ENCODE measurements around the gene FCGR3A.
"Not testable (repeated sequence)": the region's sequence is repeated elsewhere in the genome, so short reads cannot be mapped to it uniquely, and the experiment has no call there.

The FCGR3A gene

GRCh38 chr1:161549652-161550051 lies at the start of gene FCGR3A:
FCGR3A (minus strand) TSS chr1:161549818; CDS start chr1:161549736, 82 bp downstream.
- no peak for DNase-seq

- DNase-seq: not testable (repeated sequence)
Observed at GRCh38 chr1:161597077-161597476, 47.5 kb upstream of the FCGR3A start.

- DNase-seq: not testable (repeated sequence)
Observed at GRCh38 chr1:161595583-161595982, 46.0 kb upstream of the FCGR3A start.

GRCh38 chr1:161595173-161595572 lies 45.6 kb upstream of the FCGR3A start:
- not testable (repeated sequence) for DNase-seq

GRCh38 chr1:161594269-161594984 lies 44.8 kb upstream of the FCGR3A start:
- DNase-seq: not testable (repeated sequence)

GRCh38 chr1:161593092-161593755 lies 43.6 kb upstream of the FCGR3A start:
- not testable (repeated sequence) for DNase-seq

- not testable (repeated sequence) for DNase-seq
Observed at GRCh38 chr1:161592586-161592985, 43.0 kb upstream of the FCGR3A start.

- DNase-seq: not testable (repeated sequence)
Observed at GRCh38 chr1:161589920-161590319, 40.3 kb upstream of the FCGR3A start.

GRCh38 chr1:161589365-161589764 lies 39.7 kb upstream of the FCGR3A start:
- DNase-seq: not testable (repeated sequence)

- DNase-seq: not testable (repeated sequence)
Observed at GRCh38 chr1:161588596-161588995, 39.0 kb upstream of the FCGR3A start.

GRCh38 chr1:161582882-161583281 lies 33.3 kb upstream of the FCGR3A start:
- not testable (repeated sequence) for DNase-seq

- not testable (repeated sequence) for DNase-seq
Observed at GRCh38 chr1:161580879-161581537, 31.4 kb upstream of the FCGR3A start.

GRCh38 chr1:161579856-161580507 lies 30.4 kb upstream of the FCGR3A start:
- not testable (repeated sequence) for DNase-seq

- not testable (repeated sequence) for DNase-seq
Observed at GRCh38 chr1:161576676-161577075, 27.1 kb upstream of the FCGR3A start.

GRCh38 chr1:161571703-161572102 lies 22.1 kb upstream of the FCGR3A start:
- DNase-seq: not testable (repeated sequence)

- not testable (repeated sequence) for DNase-seq
Observed at GRCh38 chr1:161566602-161566960, 17.0 kb upstream of the FCGR3A start.

GRCh38 chr1:161563522-161563921 lies 13.9 kb upstream of the FCGR3A start:
- not testable (repeated sequence) for DNase-seq

- DNase-seq: not testable (repeated sequence)
Observed at GRCh38 chr1:161562441-161562840, 12.8 kb upstream of the FCGR3A start.

GRCh38 chr1:161560960-161561715 lies 11.5 kb upstream of the FCGR3A start:
- not testable (repeated sequence) for DNase-seq

- DNase-seq: not testable (repeated sequence)
Observed at GRCh38 chr1:161557506-161558450, 8.2 kb upstream of the FCGR3A start.

- DNase-seq: not testable (repeated sequence)
Observed at GRCh38 chr1:161556990-161557389, 7.4 kb upstream of the FCGR3A start.
